GM18508 (cell line): ENCODE measurements around the gene SMC1B.
"Not testable (repeated sequence)": the region's sequence is repeated elsewhere in the genome, so short reads cannot be mapped to it uniquely, and the experiment has no call there.

Experiments
- ATAC-seq: cut with Tn5 transposase; IDR thresholded peaks from one replicate; pipeline ENCODE4 v1.9.1; 2021; ENCODE audit warnings: moderate number of reproducible peaks; ENCODE audit not compliant: insufficient read depth, unreplicated experiment

The SMC1B gene, protein sequence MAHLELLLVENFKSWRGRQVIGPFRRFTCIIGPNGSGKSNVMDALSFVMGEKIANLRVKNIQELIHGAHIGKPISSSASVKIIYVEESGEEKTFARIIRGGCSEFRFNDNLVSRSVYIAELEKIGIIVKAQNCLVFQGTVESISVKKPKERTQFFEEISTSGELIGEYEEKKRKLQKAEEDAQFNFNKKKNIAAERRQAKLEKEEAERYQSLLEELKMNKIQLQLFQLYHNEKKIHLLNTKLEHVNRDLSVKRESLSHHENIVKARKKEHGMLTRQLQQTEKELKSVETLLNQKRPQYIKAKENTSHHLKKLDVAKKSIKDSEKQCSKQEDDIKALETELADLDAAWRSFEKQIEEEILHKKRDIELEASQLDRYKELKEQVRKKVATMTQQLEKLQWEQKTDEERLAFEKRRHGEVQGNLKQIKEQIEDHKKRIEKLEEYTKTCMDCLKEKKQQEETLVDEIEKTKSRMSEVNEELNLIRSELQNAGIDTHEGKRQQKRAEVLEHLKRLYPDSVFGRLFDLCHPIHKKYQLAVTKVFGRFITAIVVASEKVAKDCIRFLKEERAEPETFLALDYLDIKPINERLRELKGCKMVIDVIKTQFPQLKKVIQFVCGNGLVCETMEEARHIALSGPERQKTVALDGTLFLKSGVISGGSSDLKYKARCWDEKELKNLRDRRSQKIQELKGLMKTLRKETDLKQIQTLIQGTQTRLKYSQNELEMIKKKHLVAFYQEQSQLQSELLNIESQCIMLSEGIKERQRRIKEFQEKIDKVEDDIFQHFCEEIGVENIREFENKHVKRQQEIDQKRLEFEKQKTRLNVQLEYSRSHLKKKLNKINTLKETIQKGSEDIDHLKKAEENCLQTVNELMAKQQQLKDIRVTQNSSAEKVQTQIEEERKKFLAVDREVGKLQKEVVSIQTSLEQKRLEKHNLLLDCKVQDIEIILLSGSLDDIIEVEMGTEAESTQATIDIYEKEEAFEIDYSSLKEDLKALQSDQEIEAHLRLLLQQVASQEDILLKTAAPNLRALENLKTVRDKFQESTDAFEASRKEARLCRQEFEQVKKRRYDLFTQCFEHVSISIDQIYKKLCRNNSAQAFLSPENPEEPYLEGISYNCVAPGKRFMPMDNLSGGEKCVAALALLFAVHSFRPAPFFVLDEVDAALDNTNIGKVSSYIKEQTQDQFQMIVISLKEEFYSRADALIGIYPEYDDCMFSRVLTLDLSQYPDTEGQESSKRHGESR

DNA sequence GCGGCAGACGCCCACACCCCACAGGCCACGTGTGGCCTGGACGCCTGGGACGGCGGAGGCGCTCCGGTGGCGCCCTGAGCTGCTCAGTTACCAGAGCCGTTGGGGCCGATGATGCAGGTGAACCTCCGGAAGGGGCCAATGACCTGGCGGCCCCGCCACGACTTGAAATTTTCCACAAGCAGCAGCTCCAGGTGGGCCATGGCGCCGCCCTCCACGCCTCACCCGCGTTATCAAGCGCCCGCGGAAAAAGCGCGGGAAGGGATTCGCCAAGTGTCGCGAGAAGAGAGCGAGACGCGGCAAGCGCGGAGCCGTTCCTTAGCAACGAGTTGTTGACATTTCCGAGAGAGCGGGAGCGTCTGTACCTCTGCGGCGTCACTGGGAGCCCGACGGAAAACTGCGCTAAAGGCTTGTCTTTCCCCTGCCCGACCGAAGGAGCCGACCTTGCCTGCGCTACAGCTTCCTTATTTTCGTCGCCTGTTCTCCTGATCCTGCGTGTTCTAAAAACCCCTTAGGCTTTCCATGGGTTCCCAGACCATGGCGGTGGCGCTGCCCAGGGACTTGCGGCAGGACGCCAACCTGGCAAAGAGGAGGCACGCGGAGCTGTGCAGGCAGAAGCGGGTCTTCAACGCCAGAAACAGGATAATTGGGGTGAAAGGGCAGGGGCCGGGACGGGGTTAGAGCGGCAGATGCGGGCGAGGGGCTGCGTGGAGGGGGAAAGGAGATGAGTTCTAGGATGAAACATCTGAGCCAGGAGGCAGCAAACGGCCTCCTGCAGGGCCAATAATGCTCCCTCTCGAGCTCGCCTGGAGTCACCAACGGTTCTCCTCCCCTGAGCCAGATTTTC is at the start of gene SMC1B, which contains the start of gene RIBC2:
Gene SMC1B (minus strand): TSS at position 232 of the 844 bp plus-strand sequence. CDS start 32 bp downstream, at position 200.
Gene RIBC2 (plus strand): TSS at position 326 of the 844 bp plus-strand sequence. CDS start 194 bp downstream, at position 520.
- no peak for ATAC-seq

DNA sequence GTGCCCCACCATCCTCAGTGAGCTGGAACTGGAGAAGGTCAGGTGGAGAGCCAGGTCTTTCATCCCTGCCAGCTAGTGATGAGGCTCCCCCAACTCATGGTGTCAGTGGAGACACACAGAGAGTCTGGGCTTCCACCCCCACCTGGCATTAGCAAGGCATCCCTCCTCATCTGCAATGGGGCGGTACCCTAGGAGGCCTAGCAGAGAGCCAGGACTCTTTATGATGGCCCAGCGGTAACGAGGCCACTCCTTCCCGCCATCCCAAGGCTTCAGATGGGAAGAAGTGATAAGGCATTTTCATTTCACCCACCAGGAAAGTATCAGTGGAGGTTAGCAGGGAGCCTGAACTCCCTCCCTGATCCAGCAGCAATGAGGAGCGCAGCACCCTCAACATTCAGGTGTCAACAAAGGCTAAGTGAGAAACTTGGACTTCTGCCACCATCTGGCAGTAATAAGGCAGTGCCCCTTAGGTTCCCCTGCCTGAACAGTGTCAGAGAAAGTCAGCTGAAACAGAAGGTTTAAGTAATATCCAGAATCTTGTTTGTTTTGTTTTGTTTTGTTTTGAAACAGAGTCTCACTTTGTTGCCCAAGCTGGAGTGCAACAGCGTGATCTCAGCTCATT is 48.7 kb upstream of the SMC1B start:
- no peak for ATAC-seq

DNA sequence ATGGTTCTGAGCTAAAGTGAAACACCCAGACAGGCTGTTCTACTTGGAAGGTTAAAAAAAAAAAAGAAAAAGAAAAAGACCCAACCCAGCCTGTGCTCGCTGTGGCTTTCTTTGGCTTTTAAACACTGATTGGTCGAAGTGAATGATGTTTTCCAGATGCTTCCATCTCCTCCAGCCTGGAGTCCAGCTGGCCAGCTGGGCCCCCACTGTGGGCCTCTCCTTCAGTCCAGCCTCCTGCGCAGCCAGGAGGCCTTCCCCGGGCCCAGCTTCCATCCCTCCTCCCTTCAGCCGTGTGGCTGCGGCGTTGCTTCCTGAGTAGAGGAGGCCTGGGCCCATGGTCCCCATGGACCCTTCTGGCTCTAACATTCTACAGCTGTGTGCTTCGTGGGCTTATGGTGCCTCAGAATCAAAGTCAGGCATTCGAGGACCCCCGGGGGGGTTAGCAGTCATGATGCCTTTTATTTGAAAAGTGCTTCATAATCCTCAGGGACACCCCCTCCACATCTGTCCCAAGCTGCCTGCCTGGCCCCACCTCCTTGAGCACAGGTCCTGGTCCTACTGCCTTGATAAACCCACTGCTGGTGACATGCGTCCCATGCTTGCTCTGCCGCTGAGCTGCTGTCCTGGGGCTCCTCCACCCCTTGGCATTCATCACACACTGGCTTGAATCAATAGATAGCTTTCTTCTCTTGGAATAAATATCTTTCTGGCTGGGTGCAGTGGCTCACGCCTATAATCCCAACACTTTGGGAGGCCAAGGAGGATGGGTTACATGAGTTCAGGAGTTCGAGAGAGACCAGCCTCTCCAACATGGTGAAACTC is 47.1 kb upstream of the SMC1B start:
- ATAC-seq: no peak

DNA sequence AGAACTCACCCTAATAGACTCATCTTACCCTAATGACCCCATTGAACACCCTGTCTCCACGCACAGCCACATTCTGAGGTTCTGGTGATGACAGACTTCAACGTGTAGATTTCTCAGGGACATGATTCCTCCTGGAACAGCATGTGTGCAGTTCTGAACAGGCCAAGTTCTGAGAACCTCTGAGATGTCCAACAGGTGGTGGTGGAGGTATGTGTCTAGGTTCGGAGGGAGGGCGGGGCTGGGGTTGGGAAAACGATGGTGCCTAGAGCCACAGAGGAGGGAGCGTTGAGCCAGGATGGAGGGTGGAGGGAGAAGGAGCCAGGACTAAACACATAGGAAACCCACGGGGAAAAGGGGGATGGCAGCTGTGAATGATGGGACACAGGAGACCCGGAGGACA is 45.8 kb upstream of the SMC1B start:
- no peak for ATAC-seq

DNA sequence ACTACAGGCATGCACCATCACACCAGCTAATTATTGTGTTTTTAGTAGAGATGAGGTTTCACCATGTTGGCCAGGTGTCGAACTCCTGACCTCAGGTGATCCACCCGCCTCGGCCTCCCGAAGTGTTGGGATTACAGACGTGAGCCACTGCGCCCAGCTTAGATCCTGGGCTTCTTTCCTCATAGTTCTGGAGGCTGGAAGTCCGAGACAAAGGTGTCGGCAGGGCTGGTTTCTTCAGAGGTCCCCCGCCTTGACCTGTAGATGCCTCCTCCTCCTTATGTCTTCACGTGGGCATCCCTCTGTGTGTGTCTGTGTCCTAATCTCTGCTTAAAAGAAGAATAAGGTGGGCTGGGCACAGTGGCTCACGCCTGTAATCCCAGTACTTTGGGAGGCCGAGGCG is 45.1 kb upstream of the SMC1B start:
- no peak for ATAC-seq

DNA sequence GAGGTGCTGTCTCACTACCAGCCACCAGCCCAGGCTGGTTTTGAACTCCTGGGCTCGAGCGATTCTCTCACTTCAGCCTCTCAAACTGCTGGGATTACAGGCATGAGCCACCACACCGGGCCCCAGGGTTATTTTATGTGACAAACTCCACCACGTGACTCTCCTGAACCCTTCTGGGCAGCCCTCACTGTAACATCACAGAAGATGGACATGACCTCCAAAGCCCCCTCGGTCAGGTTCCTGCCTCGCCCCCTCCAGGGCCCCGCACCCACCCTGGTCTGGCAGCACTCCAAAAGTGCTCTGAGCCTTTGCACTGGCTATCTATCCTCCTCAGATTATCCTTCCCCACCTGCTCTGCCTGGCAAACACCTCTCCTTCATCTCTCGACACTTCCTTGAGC is 43.4 kb upstream of the SMC1B start:
- ATAC-seq: no peak

DNA sequence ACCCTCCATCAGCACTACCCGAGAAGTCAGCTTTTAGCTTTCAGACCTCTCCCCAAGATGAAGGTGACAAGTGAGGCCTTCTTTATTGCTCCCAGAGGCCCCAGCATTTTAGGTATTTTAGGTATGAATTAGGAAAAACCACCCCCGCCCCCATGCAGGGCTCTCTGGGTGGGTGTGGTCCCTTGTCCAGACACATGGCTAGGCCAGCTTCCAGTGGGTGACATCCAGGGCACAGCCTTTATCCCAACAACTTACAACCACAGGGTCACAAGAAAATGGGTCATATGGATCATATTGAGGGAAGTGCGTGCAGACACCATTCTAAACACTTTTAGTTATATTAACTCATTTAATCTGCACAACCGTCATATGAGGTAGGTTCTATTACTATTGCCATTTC is 42.2 kb upstream of the SMC1B start:
- ATAC-seq: no peak

DNA sequence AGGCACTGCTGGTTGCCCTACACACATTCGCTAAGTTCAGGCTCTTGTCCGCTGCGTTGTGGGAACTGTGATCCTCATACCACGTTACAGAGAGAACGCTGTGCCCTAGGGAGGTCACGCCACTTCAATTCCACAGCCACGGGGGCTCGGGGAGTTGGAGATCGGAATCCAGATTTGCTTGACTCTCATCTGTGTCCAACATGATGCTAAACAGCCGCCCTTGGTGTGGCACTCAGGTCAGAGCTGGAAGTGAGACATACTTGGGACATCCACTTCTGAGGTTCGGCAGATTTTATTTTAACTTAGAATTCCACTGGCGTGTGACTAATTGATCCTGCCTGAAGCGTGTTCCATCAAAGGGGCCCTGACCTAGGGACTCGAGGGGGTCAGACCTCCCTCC is 41.8 kb upstream of the SMC1B start:
- ATAC-seq: no peak

DNA sequence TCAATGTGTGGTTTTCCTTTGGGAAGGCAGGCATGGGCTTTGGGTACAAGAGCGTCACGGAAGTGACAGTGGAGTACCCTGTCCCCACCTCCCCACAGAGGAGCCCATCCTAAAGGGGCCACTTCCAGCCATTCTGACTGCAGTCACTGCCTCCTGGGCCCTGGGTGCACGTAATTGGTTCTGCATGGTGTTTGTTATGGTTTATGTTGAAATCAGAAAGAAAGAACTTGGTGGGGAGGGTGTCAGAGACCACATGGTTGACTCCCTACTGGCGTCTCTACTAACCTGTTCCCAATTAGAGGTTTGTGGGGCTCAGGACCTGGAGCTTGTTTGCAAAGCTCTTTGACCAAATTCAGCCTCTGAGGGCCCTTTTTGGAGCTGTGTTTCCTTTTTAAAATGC is 40.9 kb upstream of the SMC1B start:
- ATAC-seq: no peak

DNA sequence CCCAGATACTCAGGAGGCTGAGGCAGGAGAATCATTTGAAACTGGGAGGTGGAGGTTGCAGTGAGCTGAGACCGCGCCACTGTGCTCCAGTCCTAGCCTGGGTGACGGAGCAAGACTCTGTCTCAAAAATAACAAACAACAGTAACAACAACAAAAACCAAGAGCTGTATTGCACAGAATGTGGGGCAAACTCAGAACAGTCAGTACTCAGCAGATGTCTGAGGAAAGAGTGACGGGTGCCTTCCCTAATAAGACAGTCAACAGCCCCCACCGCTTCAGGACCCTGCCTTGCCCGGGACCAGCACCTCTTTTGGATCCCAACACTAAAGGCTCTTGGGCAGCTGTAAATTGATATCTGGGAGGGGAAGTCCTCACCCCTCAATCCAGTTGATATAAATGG is 40.4 kb upstream of the SMC1B start:
- ATAC-seq: no peak

DNA sequence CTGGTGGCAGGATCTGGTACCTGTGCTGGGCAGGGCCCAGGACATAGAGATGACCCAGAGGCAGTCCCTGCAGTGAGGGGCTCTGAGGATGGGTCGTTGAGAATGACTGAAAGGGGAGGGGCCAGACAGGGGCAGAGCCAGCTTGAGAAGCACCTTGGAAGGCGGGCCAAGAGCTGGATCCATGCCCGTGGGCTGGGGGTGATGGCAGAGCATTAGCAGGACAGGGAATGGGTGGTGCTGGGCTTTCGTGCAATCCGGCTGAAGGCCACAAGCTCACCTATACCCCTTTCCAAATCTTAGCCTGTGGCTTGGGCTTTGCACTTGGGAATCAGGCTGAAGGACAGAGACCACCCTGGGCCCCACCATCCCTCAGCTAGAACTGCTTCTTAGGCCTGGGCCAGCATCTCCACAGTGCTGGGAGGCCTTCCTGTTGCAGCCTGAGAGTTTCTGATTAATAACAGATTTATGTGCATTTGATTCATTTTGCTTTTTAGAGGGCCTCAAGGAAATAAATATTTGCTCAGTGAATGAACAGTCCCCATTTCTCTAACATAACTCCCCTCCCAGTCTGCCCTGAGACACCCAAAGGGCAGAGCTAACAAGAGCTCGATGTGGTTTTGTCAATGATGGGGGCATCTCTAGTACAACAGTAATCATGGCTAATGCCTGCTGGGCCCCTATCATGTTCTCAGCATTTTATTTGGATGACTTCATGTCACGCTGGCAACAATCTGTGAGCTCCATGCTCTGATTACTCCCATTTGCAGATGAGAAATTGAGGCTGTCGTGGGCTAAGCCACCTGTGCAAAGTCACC is 39.4 kb upstream of the SMC1B start:
- no peak for ATAC-seq

DNA sequence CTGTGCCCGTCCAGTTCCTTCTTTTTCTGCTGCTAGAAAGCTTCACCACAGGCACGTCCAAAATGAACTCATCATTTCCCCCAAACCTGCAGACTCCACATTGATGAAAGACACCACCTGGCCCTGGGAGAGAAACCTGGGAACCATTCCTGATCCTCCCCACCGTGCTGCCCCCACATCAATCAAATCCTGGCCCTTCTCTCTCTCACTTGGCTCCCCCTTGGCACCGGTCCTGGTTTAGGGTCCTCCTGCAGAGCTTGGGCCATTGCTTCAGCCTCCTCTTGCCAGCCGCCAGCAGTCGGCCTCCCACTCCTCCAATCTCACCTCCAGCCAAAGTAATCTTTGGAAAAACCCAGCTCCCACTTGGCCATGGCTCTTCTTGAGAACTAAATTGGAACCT is 38.6 kb upstream of the SMC1B start:
- ATAC-seq: no peak

DNA sequence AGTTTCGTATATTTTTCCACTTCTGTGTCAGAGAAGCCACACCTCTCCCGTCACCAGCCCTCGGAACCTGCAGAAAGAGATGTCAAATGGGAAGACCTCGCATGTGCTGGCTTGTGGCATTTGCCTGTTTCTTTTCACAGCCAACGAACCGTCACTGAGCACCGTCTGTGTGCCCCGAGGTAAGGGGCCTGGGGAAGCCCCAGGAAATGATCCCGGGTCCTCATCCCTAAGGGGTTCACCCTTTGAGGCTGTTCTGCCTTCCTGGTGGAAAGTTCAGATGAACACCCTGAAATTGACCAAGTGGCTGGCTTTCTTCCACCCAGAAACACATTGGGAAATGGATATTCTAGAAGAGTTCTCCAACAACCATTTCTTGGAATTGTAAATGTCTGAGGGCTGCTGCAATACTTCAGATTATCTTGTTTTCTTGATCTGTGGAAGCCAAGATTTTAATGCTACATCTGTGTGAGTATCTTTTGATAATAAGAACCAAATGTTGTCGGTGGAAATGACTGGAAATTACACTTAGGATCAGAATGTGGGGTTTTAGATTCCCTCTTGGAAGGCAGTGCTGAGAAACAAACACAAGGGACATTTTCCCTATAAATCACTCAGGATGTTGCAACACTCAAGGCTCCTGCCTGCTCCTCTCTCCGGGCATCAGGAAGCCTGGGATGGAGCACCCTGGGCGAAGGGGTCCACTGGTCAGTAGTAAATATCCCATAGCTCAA is 37.7 kb upstream of the SMC1B start:
- no peak for ATAC-seq

DNA sequence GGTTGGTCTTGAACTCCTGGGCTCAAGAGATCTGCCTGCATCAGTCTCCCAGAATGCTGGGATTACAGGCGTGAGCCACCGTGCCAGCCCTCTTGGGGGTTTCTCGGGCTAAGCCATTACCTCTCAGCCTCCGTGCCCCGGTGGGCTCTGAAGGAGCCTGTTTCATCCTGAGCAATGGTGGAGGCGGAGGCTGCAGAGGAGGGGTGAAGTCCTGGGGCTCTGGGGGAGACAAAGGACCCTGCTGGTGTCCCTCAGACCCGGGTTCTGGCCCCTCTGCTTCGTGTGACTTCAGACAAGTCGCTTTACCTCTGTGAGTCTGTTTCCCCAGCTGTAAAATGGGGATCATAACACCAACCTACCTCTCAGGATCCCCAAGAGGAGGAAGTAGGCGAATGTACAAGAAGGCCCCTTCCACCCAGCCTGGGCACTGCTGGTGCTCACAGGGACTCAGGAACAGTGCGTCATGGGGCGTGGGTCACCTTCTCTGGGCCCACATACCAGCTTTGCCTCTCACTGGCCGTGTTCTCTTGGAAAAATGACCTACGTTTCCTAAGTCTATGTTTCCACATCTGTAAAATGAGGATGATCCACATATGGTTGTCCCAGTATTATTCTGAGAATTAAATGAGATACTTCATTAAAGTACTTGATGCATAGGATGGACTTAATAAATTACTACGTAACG is 36.8 kb upstream of the SMC1B start:
- no peak for ATAC-seq

DNA sequence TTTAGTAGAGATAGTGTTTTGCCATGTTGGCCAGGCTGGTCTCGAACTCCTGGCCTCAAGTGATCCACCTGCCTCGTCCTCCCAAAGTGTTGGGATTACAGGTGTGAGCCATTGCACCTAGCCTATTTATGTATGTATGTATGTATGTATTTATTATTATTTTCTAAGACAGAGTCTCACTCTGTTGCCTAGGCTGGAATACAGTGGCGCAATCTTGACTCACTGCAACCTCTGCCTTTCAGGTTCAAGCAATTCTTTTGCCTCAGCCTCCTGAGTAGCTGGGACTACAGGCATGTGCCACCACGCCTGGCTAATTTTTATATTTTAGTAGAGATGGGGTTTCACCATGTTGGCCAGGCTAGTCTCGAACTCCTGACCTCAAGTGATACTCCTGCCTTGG is 36.0 kb upstream of the SMC1B start:
- ATAC-seq: not testable (repeated sequence)

DNA sequence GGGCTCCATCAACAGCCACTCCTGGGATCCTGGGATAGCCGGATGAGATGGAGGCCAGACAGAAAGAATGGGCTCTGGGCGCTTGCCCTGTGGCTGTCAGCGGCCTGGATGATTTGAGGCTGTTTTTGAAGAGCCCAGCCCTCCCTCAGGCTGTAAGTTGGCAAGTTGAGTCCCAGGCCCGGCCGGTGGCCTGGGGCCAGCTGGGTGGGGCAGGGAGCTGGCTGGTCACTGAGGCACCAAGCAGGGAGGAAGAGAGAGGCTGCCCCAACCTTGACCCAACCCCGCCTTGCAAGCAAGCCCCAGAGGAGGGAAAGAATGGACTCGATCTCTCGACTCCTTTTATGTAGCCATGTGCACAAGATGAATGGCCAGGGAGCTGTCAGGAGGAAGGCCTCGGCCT is 35.0 kb upstream of the SMC1B start:
- ATAC-seq: no peak
